ENCODE measurements around the gene SOX2.

SOX2 gene

GRCh38 chr3:181718987-181719911 lies 7.5 kb downstream of the SOX2 start:
- TF ChIP-seq REST (IDR thresholded peaks at IDR 0.05; ENCODE audit: insufficient read depth in 1 of 2, low read depth in 2 of 2, low read length in 2 of 2) (no peak), POLR2AphosphoS5 (IDR thresholded peaks at IDR 0.05; ENCODE audit: low read depth, low read length) (no peak), SIN3A (IDR thresholded peaks at IDR 0.05; ENCODE audit: borderline replicate concordance, insufficient read depth, low read length) (no peak), FOXP2 (optimal IDR thresholded peaks at IDR 0.05; ENCODE audit: borderline replicate concordance, extremely low read depth, extremely low read length, insufficient read depth) (no peak), TAF1 (IDR thresholded peaks at IDR 0.05; ENCODE audit: borderline replicate concordance, insufficient read depth, low read length) (no peak)

- no peak for TF ChIP-seq REST (IDR thresholded peaks at IDR 0.05; ENCODE audit: insufficient read depth in 1 of 2, low read depth in 2 of 2, low read length in 2 of 2)
- no peak for TF ChIP-seq POLR2AphosphoS5 (IDR thresholded peaks at IDR 0.05; ENCODE audit: low read depth, low read length)
- no peak for TF ChIP-seq SIN3A (IDR thresholded peaks at IDR 0.05; ENCODE audit: borderline replicate concordance, insufficient read depth, low read length)
- no peak for TF ChIP-seq TAF1 (IDR thresholded peaks at IDR 0.05; ENCODE audit: borderline replicate concordance, insufficient read depth, low read length)
- TF ChIP-seq FOXP2 (optimal IDR thresholded peaks at IDR 0.05; ENCODE audit: borderline replicate concordance, extremely low read depth, extremely low read length, insufficient read depth): no peak
These were observed 8.4 kb downstream of the SOX2 start for GRCh38 chr3:181719991-181720680.

- TF ChIP-seq TAF1 (IDR thresholded peaks at IDR 0.05; ENCODE audit: borderline replicate concordance, insufficient read depth, low read length): no peak
- no peak for TF ChIP-seq SIN3A (IDR thresholded peaks at IDR 0.05; ENCODE audit: borderline replicate concordance, insufficient read depth, low read length)
- TF ChIP-seq FOXP2 (optimal IDR thresholded peaks at IDR 0.05; ENCODE audit: borderline replicate concordance, extremely low read depth, extremely low read length, insufficient read depth): no peak
- no peak for TF ChIP-seq REST (IDR thresholded peaks at IDR 0.05; ENCODE audit: insufficient read depth in 1 of 2, low read depth in 2 of 2, low read length in 2 of 2)
- no peak for TF ChIP-seq POLR2AphosphoS5 (IDR thresholded peaks at IDR 0.05; ENCODE audit: low read depth, low read length)
These were observed 9.5 kb downstream of the SOX2 start for GRCh38 chr3:181721046-181721875.

- TF ChIP-seq POLR2AphosphoS5 (IDR thresholded peaks at IDR 0.05; ENCODE audit: low read depth, low read length): no peak
- TF ChIP-seq SIN3A (IDR thresholded peaks at IDR 0.05; ENCODE audit: borderline replicate concordance, insufficient read depth, low read length): no peak
- TF ChIP-seq FOXP2 (optimal IDR thresholded peaks at IDR 0.05; ENCODE audit: borderline replicate concordance, extremely low read depth, extremely low read length, insufficient read depth): no peak
These were observed 10.4 kb downstream of the SOX2 start for GRCh38 chr3:181722156-181722555.
